Measurements from ENCODE around the gene SPRN. TPM values are rescaled to one million over a fixed set of nuclear protein-coding genes. Genes with fewer than 3 reads are reported as not detected.

The SPRN gene
- total RNA-seq, 1 donor from 2014 or later = 0.06 TPM

GRCh38 chr10:133391761-133392518 is 32.5 kb downstream of the SPRN start:
- H3K9ac ChIP-seq = no peak overlapping the region
- no peak overlapping the region for H3K27ac ChIP-seq
- TF ChIP-seq EZH2phosphoT487 (IDR thresholded peaks at IDR 0.05) (no peak), EZH2 (IDR thresholded peaks at IDR 0.05) (no peak)
- H2AFZ ChIP-seq (replicated peaks) = no peak overlapping the region
- Mint-ChIP-seq H3K27ac (no peak overlapping the region), H3K4me3 (no peak overlapping the region), H3K27me3 (ENCODE audit: insufficient read depth, low read depth) (peaks cover 5% of the 10 kb centered on the region), H3K36me3 (no peaks in the 10 kb centered on the region), H3K9me3 (no peaks in the 10 kb centered on the region), H3K4me1 (peaks cover 19% of the 10 kb centered on the region)
- no peak for DNase-seq (ENCODE audit: low spot score)
- peaks cover 27% of the 10 kb centered on the region for H3K79me2 ChIP-seq (ENCODE audit: low read depth)
- no peak overlapping the region for H3K4me3 ChIP-seq
- no peaks in the 10 kb centered on the region for H3K27me3 ChIP-seq
- H3K4me1 ChIP-seq = peaks cover 11% of the 10 kb centered on the region
- H4K20me1 ChIP-seq (ENCODE audit: low read depth) = peaks cover 6% of the 10 kb centered on the region
- no peaks in the 10 kb centered on the region for H3K36me3 ChIP-seq
- peaks cover 9% of the 10 kb centered on the region for H3F3A ChIP-seq (ENCODE audit: low read depth)
- H3K4me2 ChIP-seq = no peak overlapping the region
- H3K9me3 ChIP-seq (ENCODE audit: low read depth) = no peaks in the 10 kb centered on the region

- DNase-seq (ENCODE audit: low spot score) = no peak
- peaks cover 11% of the 10 kb centered on the region for H3K4me1 ChIP-seq
- peaks cover 6% of the 10 kb centered on the region for H4K20me1 ChIP-seq (ENCODE audit: low read depth)
- peaks cover 20% of the 10 kb centered on the region for H3K79me2 ChIP-seq (ENCODE audit: low read depth)
- no peaks in the 10 kb centered on the region for H3K9me3 ChIP-seq (ENCODE audit: low read depth)
- H3K27ac ChIP-seq = no peak overlapping the region
- H3K4me3 Mint-ChIP-seq = peak overlapping the region; percentile 10
- H3K36me3 ChIP-seq = no peaks in the 10 kb centered on the region
- TF ChIP-seq EZH2 (IDR thresholded peaks at IDR 0.05) = no peak
- TF ChIP-seq CTCF (IDR thresholded peaks at IDR 0.05) = no peak
- H3K4me2 ChIP-seq = no peak overlapping the region
- peaks cover 19% of the 10 kb centered on the region for H3K4me1 Mint-ChIP-seq
- no peak overlapping the region for H3K27ac Mint-ChIP-seq
- no peaks in the 10 kb centered on the region for H3K9me3 Mint-ChIP-seq
- H3K9ac ChIP-seq = no peak overlapping the region
- no peak overlapping the region for H2AFZ ChIP-seq (replicated peaks)
- H3K27me3 Mint-ChIP-seq (ENCODE audit: insufficient read depth, low read depth) = peaks cover 5% of the 10 kb centered on the region
- H3F3A ChIP-seq (ENCODE audit: low read depth) = peaks cover 9% of the 10 kb centered on the region
- no peak overlapping the region for H3K4me3 ChIP-seq
- peaks cover under 1% of the 10 kb centered on the region for H3K36me3 Mint-ChIP-seq
- H3K27me3 ChIP-seq = no peaks in the 10 kb centered on the region
Observed at GRCh38 chr10:133391249-133391635, 33.2 kb downstream of the SPRN start.

- peak overlapping the region; percentile 10 for H3K4me3 Mint-ChIP-seq
- Histone ChIP-seq H3K27me3 (no peaks in the 10 kb centered on the region), H3K9ac (no peak overlapping the region), H3K4me2 (no peak overlapping the region), H3K36me3 (no peaks in the 10 kb centered on the region), H4K20me1 (ENCODE audit: low read depth) (peaks cover 6% of the 10 kb centered on the region), H3F3A (ENCODE audit: low read depth) (peaks cover 9% of the 10 kb centered on the region), H3K4me3 (no peak overlapping the region), H3K4me1 (peaks cover 11% of the 10 kb centered on the region), H3K27ac (no peak overlapping the region), H3K79me2 (ENCODE audit: low read depth) (peaks cover 14% of the 10 kb centered on the region), H2AFZ (replicated peaks) (no peak overlapping the region), H3K9me3 (ENCODE audit: low read depth) (no peaks in the 10 kb centered on the region)
- H3K4me1 Mint-ChIP-seq = peaks cover 19% of the 10 kb centered on the region
- no peaks in the 10 kb centered on the region for H3K9me3 Mint-ChIP-seq
- peaks cover 2% of the 10 kb centered on the region for H3K36me3 Mint-ChIP-seq
- TF ChIP-seq EZH2phosphoT487 (IDR thresholded peaks at IDR 0.05) = no peak
- no peak for TF ChIP-seq EZH2 (IDR thresholded peaks at IDR 0.05)
- no peak overlapping the region for H3K27ac Mint-ChIP-seq
- DNase-seq (ENCODE audit: low spot score) = no peak
- peaks cover 7% of the 10 kb centered on the region for H3K27me3 Mint-ChIP-seq (ENCODE audit: insufficient read depth, low read depth)
Observed at GRCh38 chr10:133390597-133391248, 33.7 kb downstream of the SPRN start.

GRCh38 chr10:133388973-133389818 is 35.2 kb downstream of the SPRN start:
- Mint-ChIP-seq H3K9me3 (no peaks in the 10 kb centered on the region), H3K4me3 (no peak overlapping the region), H3K36me3 (peaks cover 2% of the 10 kb centered on the region), H3K27ac (no peak overlapping the region), H3K4me1 (peaks cover 11% of the 10 kb centered on the region), H3K27me3 (ENCODE audit: insufficient read depth, low read depth) (peaks cover 7% of the 10 kb centered on the region)
- peaks cover 4% of the 10 kb centered on the region for H3K4me1 ChIP-seq
- no peaks in the 10 kb centered on the region for H3K27me3 ChIP-seq
- peaks cover 4% of the 10 kb centered on the region for H3F3A ChIP-seq (ENCODE audit: low read depth)
- H4K20me1 ChIP-seq (ENCODE audit: low read depth) = no peaks in the 10 kb centered on the region
- H3K4me2 ChIP-seq = no peak overlapping the region
- no peak overlapping the region for H3K9ac ChIP-seq
- no peaks in the 10 kb centered on the region for H3K79me2 ChIP-seq (ENCODE audit: low read depth)
- H3K4me3 ChIP-seq = no peak overlapping the region
- no peaks in the 10 kb centered on the region for H3K36me3 ChIP-seq
- no peak for TF ChIP-seq CTCF (IDR thresholded peaks at IDR 0.05)
- TF ChIP-seq EZH2 (IDR thresholded peaks at IDR 0.05) = no peak
- TF ChIP-seq EZH2phosphoT487 (IDR thresholded peaks at IDR 0.05) = no peak
- H2AFZ ChIP-seq (replicated peaks) = no peak overlapping the region
- no peak for DNase-seq (ENCODE audit: low spot score)
- H3K27ac ChIP-seq = no peak overlapping the region
- no peaks in the 10 kb centered on the region for H3K9me3 ChIP-seq (ENCODE audit: low read depth)

All from neural progenitor cell (in vitro differentiated cells).